Stimulated activated CD4-positive, alpha-beta T cell treated with anti-CD3 and anti-CD28 coated beads, Interleukin-15, amount 100 ng/mL, for 24 hours (primary cell): ENCODE data around the gene CARD9.

Source experiments
- DNase-seq: peaks from one replicate; pipeline ENCODE4 v3.0.0-alpha.2; 2020

CARD9 gene

DNA sequence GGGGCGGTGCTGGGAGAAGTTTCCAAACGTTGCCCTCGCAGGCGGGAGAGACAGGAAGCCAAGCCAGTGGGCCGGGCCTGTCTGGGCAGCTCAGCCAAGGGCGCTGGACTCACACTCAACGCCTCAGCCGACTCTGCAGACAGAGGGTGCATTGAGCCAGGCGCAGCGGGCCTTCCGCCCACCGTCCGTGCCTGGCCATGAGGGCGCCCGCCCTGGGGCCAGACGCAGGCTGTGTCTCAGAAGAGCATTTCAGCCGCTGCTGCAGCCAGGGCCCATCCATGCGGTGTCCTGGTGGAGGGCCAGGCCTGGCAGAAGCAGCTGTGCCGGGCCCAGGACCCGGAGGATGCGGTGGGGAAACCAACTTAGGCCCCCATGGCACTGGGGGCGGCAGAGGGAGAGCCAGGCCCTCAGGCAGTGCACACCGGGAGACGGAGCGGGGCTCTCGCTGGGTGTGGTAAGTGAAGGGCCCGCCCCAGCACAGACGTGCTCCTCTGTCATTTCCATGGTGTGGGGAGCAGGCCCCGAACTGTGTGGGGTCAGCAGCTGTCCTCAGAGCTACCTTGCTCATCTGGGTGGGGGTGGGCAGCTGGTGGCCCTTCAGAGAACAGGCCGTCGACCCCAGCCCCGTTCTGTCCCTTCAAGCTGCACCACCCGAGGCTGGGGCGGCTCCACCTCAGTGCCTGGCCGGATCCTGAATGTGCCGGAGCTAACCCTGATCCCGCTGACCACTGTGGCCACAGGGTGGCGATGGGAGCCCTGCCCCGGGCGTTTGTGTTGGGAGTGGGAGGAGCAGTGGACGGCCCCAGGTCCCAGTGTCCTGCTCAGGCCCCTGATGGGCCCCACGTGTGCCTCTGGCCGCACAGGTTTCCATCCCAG lies 27.9 kb downstream of the CARD9 start:
- no peak for DNase-seq

DNA sequence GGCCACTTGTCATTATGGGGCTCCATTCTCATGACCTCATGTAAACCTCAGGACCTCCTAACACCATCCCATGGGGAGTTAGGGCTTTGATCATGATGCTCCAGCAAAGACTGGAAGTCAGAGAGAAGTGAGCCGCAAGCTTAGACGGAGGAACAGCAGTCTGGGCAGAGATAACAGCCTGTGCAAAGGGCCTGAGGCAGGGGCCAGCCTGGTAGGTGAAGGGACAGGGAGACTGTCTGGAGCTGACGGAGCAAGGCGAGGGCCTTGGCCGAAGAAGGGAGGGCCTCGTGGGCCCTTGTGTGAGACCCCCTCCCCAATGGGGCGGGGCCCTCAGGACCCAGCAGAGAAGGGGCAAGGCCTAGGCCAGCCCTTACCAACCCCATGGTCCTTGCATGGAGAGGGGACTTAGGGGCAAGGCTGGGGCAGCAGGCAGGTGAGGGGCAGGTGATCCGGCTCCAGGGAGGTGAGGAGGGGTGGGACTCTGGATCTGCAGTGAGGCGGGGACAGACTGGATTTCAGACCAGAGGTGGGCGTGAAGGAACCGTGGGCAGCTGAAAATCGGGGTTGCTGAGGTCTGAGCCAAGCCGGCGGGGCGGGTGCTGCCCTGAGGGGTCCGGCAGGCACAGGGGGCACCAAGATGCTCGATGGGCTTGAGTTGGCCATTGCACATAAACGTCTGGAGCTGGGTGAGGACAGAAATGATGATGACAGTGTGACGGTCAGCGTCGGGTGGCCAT lies 28.8 kb downstream of the CARD9 start:
- no peak for DNase-seq

DNA sequence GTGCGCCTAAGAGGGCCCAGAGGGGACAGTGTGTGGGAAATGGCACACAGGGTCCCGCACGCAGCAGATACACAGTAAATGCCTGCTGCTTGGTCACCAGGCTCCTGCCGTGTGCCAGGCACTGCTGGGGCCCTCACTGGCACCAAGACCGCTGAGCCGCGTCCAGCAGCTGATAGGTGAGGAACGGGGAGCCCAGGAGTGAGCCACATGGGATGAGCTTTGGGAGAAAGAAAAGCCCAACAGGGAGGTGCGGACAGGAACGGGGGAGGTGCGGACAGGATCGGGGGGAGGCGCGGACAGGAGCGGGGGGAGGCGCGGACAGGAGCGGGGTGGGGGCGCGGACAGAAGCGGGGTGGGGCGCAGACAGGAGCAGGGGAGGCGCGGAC lies 29.6 kb downstream of the CARD9 start:
- DNase-seq: no peak

- no peak for DNase-seq
Measured at GRCh38 chr9:136343121-136343883, 30.2 kb downstream of the CARD9 start.

GRCh38 chr9:136342181-136343120 lies 31.0 kb downstream of the CARD9 start:
- DNase-seq: peak; percentile 71

- DNase-seq: no peak
Measured at GRCh38 chr9:136341769-136342168, 31.7 kb downstream of the CARD9 start.

GRCh38 chr9:136341042-136341655 lies 32.3 kb downstream of the CARD9 start:
- DNase-seq: no peak

DNA sequence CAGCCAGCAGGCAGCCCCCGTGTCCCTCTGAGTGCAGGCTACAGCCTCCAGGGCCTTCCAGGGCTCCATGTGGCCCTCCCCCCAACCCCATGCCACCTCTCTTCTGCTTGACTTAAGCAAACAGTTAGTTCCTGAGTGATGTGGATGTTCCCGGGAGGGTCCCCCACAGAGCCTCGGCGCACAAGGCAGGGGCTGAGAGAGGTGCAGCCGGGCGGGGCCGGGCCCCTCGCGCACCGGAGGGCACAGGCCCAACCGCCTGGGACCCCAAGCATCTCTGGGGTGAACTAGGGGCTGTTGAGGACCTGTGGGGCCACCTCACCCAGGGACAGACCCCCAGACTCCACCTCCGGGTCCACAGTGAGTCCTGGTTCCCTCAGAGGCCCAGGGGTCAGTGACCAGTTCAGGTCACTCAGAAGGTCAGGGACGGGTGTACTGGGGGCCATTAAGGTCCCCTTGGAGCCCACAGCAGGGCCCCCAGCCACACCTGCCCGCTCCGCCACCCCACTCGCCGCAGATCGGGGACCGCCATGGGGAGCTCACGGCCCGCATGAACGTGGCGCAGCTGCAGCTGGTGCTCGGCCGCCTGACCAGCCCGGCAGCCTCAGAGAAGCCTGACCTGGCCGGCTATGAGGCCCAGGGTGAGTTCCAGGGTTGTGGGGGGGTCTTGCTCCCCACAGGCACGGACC lies 33.0 kb downstream of the CARD9 start:
- no peak for DNase-seq

- no peak for DNase-seq
Measured at GRCh38 chr9:136339958-136340310, 33.5 kb downstream of the CARD9 start.

GRCh38 chr9:136339173-136339957 lies 34.1 kb downstream of the CARD9 start:
- DNase-seq: peak; percentile 49

DNA sequence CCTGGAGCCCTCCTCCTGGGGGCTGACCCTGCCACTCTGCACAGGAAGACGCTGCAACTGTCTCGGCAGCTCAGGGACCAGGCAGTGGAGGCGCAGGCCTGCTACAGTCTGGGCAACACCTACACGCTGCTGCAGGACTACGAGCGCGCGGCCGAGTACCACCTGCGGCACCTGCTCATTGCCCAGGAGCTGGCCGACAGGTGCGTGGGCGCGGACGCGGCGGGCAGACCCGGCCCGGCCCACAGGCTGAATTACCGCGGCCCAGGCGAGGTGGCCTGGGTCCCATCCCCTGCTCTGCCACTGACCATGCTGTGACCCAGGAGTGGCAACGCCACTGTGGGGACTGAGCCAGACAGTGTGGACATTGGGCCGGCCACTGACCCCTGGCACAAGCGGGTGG lies 35.0 kb downstream of the CARD9 start:
- no peak for DNase-seq

- no peak for DNase-seq
Measured at GRCh38 chr9:136337416-136338395, 35.8 kb downstream of the CARD9 start.

DNA sequence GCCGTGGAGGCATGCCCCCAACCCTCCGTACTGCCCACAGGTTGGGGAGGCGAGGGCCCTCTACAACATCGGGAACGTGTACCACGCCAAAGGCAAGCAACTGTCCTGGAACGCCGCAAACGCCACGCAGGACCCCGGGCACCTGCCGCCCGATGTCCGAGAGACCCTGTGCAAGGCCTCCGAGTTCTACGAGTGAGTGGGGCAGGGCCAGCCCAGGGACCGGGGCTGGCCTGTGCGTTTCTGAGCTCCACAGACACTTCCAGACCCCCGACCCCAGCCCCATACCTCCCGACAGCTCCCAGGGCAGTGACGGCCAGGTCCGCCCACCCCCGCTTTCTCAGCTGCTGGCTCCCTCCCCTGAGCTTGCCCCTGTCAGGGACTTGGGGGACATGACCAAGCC lies 36.6 kb downstream of the CARD9 start:
- DNase-seq: no peak

DNA sequence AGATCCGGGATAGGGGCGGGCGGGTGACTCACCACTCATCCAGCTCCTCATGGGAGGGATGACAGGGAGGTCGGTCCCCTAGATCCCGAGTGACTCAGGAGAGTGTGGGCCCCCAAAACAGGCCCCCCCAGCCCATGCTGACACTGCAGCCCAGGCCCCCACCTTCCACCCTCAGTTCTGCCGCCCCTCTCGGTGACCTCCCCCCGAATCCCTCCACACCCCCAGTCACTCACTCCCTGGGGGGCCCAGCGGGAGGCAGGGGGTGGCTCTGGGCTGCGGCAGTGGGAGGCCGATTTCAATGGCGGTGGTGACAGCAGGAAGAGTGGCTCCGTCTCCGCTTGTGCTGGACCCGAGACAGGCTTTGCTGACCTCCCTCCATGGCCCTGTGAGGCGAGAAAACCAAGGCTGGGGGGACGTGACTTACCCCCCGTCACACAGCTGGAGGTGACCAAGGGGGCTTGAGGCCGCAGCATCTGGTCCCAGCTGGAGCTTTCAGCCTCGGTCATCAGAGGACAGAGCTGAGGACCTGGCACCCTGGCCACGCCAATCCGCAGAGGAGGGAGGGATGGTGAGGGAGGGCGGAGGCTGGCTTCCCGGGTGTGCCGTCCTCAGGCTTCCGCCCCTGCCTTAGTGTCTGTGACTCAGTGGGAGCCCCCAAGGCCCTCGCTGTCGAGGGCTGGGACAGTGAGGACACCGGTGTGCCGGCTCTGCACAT lies 37.2 kb downstream of the CARD9 start:
- no peak for DNase-seq

- DNase-seq: no peak
Measured at GRCh38 chr9:136335296-136336155, 37.9 kb downstream of the CARD9 start.

- no peak for DNase-seq
Measured at GRCh38 chr9:136334541-136334940, 38.9 kb downstream of the CARD9 start.

DNA sequence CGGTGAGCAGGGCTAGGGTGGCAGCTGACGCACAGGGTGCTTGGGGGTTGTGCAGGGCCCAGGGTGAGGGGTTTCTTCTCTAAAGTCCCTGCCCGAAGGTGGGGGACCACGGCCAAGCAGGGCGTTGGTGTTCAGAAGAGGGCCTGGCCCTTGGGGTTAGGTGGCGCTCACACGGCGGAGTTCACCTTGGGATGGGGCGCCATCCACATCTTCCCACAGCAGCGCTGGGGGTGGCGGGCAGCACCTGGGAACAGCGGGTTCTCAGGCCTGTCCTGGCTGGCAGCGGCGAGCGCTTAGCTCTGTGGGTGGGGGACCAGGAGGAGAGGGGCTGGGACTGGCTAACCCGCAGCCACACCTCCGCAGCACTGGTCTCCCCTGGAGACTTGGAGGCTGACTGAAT lies 40.0 kb downstream of the CARD9 start:
- DNase-seq: no peak

DNA sequence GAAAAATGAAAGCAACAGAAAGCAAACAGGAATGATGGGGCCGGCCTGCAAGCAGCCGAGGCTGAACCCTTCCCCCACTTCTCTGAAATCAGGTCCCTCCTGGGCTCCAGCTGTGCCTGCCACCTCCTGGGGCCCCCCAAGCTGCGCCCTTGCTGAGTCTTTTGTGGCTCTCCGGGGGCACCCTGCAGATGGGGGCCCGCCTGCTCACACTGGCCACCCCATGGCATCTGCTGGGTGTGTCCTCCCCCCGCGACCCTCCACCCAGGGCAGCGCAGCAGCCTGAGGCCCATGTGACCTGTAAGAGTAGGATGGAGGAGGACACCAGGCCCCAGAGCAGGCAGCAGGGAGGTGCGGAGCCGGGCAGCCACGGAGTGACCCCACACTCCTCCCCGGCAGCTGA lies 40.4 kb downstream of the CARD9 start:
- DNase-seq: no peak
